Stimulated activated CD8-positive, alpha-beta memory T cell treated with anti-CD3 and anti-CD28 coated beads, Interleukin-15, amount 100 ng/mL, for 1 hour (primary cell): ENCODE data around the gene WLS.
"Not testable (repeated sequence)": the region's sequence is repeated elsewhere in the genome, so short reads cannot be mapped to it uniquely, and the experiment has no call there.

Source experiments
- DNase-seq: peaks from one replicate; pipeline ENCODE4 v3.0.0-alpha.2; 2020; ENCODE audit warnings: low read depth

Gene WLS

GRCh38 chr1:68164918-68165317 is 67.4 kb downstream of the WLS start:
- no peak for DNase-seq

- no peak for DNase-seq
These were observed 69.1 kb downstream of the WLS start for GRCh38 chr1:68163220-68163619.

GRCh38 chr1:68162761-68163160 is 69.6 kb downstream of the WLS start:
- no peak for DNase-seq

- not testable (repeated sequence) for DNase-seq
These were observed 70.7 kb downstream of the WLS start for GRCh38 chr1:68161672-68162071.

GRCh38 chr1:68160935-68161334 is 71.4 kb downstream of the WLS start:
- DNase-seq, result not testable (repeated sequence)

- no peak for DNase-seq
These were observed 72.3 kb downstream of the WLS start for GRCh38 chr1:68160021-68160420.

DNA sequence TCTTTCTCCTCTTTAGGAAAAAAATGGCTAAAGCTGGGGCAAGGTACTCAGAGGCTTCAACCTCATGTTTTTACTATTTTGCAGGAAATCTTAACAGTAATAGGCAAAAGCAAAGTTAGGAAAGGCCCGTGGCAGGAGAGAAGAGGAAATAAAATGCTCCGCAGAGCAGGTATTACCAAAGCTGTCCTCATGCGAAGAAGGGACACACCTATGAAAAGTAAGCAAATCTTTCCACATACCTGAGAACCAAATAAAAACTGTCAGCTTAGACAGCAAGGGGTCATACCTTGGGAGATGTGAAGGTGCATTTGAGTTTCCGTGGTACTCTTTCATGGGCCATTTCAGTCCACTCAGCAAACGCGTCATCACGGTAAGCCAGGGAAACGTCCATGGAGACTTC is 73.5 kb downstream of the WLS start:
- DNase-seq, result no peak

GRCh38 chr1:68157416-68157815 is 74.9 kb downstream of the WLS start:
- DNase-seq, result no peak

DNA sequence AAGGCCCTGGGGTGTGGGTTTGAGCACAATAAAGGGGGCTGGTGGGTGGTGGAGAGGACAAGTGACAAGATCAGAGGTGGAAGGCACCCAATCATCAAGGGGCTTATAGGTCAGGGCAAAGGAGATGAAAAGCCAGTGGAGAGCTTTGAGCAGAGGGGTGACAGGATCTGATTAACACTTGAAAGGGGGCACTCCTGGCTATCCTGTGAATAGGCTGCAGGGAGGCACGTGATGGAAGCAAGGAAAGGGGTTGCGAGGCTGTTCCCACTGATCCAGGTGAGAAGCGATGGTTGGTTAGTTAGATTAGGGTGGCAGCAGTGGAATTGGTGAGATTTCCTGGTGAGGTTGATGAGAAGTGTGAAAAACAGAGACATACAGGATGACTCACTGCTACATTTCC is 80.6 kb downstream of the WLS start:
- no peak for DNase-seq

GRCh38 chr1:68149907-68150306 is 82.4 kb downstream of the WLS start:
- DNase-seq, result no peak

- DNase-seq, result no peak
These were observed 83.1 kb downstream of the WLS start for GRCh38 chr1:68149110-68149798.

- no peak for DNase-seq
These were observed 83.7 kb downstream of the WLS start for GRCh38 chr1:68148631-68149030.

DNA sequence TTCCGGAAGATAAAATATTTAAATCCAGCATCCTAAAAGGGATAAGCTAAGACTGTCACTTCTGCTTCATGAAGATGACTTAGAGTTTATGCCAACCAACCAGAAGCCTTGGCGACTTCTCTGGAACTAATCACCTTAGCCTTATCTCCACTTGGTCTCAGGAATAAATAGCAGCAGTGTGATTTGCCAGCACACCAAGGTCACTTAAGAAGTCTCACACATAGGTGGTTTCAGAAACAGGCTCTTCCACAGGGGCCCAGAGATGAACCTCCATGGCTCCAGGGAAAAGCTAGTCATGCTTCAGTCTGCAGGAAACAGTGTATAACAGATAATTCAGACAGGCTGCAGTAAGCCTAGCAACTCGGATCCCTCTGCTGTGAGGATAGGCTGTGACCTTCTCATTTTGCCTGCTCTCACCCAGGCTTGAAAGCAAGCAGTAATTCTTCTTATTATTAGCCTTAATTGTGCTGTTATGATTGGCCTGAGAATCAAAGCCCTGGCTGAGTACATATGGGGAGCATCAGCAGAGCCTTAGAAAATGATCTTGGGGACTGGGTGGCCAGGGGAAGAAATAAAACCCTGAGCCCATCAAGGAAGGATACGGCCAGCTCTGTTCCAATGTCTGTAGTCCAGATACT is 84.7 kb downstream of the WLS start:
- no peak for DNase-seq

DNA sequence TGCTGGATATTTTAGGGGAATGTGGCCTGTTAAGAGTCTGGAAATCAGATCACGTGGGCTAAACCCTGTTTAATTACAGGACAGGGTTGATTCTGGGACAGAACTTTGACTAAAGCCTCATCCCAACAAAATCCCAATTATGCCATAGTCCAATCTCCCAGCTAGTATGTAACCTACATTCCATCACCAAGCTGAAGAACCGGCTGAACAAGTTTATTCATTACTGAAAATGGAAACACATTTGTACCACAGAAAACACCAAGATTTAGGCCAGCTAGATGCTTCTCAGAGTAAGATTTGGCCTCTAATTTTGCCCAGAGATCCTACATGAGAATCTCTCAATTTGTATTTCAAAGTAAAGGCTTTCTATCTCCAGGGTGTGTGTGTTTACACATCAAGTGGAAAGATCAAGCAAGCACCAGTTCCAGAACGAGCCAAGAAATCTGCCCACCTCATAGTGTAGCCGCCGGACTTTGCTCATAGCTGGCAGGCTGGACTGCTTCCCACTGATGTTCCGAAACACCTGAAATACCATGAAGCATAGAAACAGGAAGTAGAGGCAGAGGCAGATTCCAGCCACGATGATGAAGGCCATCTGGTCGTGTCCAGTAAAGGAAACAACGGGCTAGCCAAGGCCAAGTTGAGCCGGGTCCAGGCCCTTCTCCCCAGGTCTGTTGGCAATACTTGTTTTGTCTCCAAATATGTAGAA is 86.8 kb downstream of the WLS start:
- DNase-seq, result no peak

DNA sequence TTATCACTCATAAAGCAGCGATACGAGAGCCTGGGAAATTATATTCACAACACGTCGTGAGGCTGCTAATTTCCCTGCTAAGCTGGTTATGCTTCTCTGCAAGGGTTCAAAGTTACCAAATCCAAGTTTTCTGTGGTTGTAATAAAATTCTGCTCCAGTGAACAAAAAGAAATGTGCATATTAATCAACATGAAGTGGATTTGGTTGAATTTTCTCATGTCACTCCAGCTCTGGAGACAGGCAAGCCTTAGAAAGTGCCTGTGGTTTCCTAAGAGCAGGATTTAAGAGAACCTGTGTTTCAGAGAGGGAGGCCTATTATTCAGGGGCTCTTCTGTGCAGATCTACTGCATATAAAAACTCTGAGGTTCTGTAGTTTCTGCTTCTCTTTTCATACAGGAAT is 87.5 kb downstream of the WLS start:
- DNase-seq, result no peak

GRCh38 chr1:68143633-68144032 is 88.7 kb downstream of the WLS start:
- DNase-seq, result no peak

GRCh38 chr1:68142461-68142860 is 89.9 kb downstream of the WLS start:
- no peak for DNase-seq

DNA sequence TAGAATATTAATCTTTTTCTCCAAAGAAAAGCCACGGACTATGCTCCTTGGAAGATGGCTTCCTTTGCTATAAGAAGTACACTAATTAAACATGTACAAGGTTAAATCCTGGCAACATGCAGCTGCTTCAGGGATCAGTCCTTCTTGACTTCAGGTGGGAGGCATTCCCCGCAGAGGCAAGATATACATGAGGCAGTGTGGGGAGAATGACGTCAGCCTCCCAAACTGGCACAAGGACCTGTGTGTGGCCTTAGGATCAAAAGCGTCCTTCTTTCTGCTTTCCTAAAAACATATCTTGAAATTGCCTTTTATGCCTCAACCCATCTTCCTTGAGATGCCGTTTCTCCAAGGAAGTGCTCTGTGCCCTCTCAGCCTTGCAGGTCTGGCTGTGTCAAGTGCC is 90.3 kb downstream of the WLS start:
- no peak for DNase-seq

DNA sequence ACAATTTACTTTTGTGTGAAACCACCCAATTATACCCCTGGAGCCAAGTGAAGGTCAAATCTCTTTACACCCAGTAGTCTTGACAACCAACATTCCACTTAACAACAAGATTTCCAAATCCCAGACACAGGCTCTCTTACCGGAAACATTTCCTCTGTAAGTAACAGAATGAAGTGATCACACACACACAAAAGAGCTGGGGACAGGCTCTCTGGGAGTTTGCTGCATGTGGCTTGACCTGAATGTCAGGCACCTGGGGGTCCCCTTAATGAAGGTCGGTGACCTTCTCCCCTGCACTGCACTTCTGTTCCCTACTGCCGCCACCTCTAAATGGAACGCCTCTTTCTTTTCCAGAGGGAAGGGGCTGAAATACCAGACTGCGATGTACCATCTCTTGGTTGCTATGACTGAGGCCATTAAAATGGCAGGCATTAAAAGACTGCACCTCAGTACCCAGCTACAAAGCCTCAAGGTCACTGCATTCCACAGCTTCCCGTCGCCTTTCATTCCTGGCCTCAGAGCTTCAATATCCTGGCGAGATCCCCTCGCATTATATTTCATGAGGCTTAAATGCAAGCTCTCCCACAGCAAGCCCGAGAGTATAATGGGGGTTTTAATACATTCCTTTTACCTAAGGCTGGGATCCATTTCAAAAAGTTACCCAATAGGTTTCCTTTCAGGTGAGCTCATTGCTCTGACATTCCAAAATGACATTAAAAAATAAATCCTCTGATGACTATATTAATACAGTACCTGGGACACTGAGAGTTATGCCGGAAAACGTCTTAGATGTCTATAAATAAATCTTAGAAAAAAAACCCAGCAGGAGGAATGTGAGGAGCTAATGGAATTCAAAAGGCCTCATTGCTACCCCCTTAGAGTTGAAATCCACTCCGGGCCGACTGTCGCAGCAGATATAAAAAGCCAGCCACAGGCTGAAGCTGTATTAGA is 91.0 kb downstream of the WLS start:
- no peak for DNase-seq

DNA sequence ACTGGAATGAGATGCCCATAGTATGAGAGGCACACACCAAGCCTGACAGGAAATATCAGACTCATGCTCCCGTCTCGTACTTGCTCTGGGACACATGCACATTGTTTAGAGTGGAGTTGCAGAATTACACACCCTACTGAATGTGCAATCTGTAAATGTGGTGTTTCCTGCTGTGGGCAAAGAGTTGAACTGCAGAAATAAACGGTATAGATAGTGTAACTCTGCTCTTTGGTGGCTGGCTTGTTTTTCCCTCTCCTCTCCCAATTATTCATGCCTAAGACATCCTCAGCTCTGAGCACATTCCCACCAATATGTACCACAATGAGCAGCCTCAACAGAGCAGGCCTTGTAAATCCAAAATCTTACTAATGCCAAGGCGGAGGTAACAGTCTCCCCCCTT is 91.8 kb downstream of the WLS start:
- no peak for DNase-seq

DNA sequence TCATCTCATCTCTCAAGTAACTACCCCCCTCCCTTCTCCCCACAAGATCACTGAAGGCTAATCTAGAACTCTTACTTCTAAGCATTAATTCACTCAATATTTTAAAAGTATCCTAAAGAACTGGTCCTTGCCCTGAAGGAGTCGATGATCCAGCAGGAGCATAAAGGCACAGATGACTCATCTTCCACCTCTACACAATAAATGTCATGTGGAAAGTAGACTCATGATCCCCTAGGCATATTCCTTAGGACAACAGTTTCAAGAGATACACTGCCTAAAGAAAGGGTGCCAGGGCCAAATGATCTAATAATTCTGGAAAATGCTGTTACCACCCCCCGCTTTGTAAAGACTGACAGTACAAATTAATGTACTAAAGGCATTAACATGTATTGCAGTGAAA is 96.1 kb downstream of the WLS start:
- no peak for DNase-seq

DNA sequence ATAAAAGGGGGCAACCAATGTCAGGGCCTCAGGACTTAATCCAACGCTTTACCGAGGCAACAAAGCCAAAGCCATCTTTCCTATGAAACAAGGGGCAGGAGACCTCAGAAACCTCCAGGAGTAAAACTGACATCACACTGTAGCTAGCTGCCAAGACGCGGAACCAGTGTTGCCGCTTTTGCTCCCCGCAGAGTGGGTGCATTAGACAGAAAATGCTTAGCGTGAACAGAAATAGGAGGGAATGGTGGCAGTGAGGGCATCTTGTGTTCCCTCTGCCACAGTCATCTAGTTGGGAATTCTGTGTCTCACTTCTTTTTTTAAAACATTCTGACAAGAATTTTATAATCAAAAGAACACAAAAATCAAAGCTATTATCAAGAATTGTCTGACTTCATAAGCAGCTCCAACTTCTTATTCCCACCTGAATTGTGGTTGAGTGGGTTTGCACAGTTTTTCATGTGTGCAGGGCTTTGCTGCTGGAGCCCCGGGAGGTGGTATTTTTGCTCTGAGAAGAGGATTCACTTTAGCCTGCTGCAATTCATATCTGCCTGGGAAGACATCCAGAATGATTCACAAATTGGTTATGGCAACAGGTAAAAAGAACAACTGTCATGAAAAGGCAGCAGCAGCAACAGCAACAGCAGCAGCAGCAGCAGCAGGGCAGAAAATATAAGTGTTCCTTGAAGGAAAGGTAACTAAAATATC is 99.7 kb downstream of the WLS start:
- no peak for DNase-seq
